H1 (cell line): Measurements from ENCODE around the gene TMPRSS9. TPM values are rescaled to one million over a fixed set of nuclear protein-coding genes. Genes with fewer than 3 reads are reported as not detected.

Source experiments
- ASH2L ChIP-seq: fragments of 200-600, 300-600 bp; sonication (generic); IDR thresholded peaks from one replicate; pipeline ENCODE4 v1.7.1; 2017; ENCODE audit warnings: low read length
- BRCA1 ChIP-seq: IDR thresholded peaks from 2 replicates; pipeline ENCODE4 v1.6.1; 2012; ENCODE audit warnings: low read depth, low read length, improper control_type of control experiment
- CBX5 ChIP-seq: fragments of 300-800, 300-1000 bp; sonication (generic); IDR thresholded peaks from 2 replicates; pipeline ENCODE4 v1.7.1; 2016; ENCODE audit warnings: antibody characterized with exemption, low read length, low read depth
- CHD7 ChIP-seq: fragments of 300-600 bp; sonication (generic); IDR thresholded peaks from 2 replicates; pipeline ENCODE4 v1.7.1; 2012; ENCODE audit warnings: low read length, moderate library complexity, mild to moderate bottlenecking, inconsistent platforms; ENCODE audit not compliant: insufficient replicate concordance
- SP1 ChIP-seq: IDR thresholded peaks from 2 replicates; pipeline ENCODE4 v1.6.1; 2011; ENCODE audit warnings: low read depth, low read length
- polyA plus RNA-seq, 7 experiments: library from polyadenylated mRNA; depleted of rRNA in 3 of 7; stranded (reverse) in 5 of 7; unstranded in 2 of 7; fragments of >200 nt in 5 of 7; fragments of 200-250 nt in 2 of 7; gene quantifications; 1 replicate in 5 of 7; 2 replicates in 1 of 7; 4 replicates in 1 of 7; pipeline versions ENCODE4 v1.2.1 to v1.2.3, GENCODE V29; 2011 to 2013; ENCODE audit warnings: missing spikeins in 2 of 7, mixed read lengths in 2 of 7
- total RNA-seq: library from RNA; stranded (reverse); fragmentation: NEBNext Ultra II Directional; extraction: Animal tissue kit (Norgen Biotek cat#: 25700); gene quantifications from 2 replicates; pipeline ENCODE4 v1.2.1, GENCODE V29; 2021
- TF ChIP-seq, protein P1 (sequence below): IDR thresholded peaks from 2 replicates; pipeline ENCODE4 v1.6.1; 2012; ENCODE audit warnings: inconsistent platforms

Gene TMPRSS9
- total and polyA plus RNA-seq, 2 of the 8 experiments (the other 6 are each of a cell fraction or from before 2014, with no cell fraction given), result 0.15 to 0.19 TPM

DNA sequence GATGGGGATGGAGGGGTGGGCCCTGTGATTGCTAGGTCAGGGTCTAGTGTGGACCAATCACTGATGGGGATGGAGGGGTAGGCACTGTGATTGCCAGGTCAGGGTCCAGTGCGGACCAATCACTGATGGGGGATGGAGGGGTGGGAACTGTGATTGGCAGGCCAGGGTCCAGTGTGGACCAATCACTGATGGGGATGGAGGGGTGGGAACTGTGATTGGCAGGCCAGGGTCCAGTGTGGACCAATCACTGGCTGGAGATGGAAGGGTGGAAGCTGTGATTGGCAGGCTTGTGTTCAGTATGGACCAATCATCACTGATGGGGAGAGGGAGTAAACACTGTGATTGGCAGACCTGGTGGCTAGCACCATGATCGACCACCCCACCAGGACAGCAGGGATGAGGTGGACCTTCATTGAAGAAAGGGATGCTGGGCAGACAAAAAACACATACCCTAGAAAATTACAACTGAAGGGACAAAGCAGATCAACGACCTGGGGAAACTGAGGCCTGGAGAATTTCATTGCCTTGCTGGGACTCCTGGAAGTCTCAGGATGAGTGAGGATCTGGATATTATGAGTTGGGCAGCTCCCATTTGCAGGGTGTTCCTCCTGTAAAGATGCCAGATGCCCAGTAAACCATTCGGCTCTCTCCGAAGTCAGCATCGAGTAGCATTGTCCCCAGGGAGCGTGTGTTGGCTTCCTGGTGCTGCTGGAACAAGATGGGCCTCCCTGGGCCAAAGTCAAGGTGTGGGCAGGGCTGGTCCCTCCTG, 15.5 kb downstream of the TMPRSS9 start (continued):
- TF ChIP-seq CBX5 (no peak), SP1 (peak; percentile 92), BRCA1 (no peak), CHD7 (no peak), ASH2L (no peak)
- TF ChIP-seq, protein P1, sequence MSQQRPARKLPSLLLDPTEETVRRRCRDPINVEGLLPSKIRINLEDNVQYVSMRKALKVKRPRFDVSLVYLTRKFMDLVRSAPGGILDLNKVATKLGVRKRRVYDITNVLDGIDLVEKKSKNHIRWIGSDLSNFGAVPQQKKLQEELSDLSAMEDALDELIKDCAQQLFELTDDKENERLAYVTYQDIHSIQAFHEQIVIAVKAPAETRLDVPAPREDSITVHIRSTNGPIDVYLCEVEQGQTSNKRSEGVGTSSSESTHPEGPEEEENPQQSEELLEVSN, result no peak
- TF ChIP-seq, all 59 proteins: peak for 3
